COLO829 (cell line): ENCODE data around the gene MRPS2.
"Not testable (repeated sequence)": the region's sequence is repeated elsewhere in the genome, so short reads cannot be mapped to it uniquely, and the experiment has no call there.

Experiments used
- DNase-seq: peaks from one replicate; pipeline ENCODE4 v3.0.0; 2012; ENCODE audit warnings: low spot score

The MRPS2 gene

GRCh38 chr9:135531096-135531495 is 30.6 kb downstream of the MRPS2 start:
- no peak for DNase-seq

GRCh38 chr9:135533113-135533512 is 32.6 kb downstream of the MRPS2 start:
- no peak for DNase-seq

GRCh38 chr9:135533674-135534073 is 33.2 kb downstream of the MRPS2 start:
- DNase-seq = no peak

GRCh38 chr9:135534192-135534711 is 33.8 kb downstream of the MRPS2 start:
- DNase-seq = not testable (repeated sequence)

GRCh38 chr9:135534826-135535225 is 34.3 kb downstream of the MRPS2 start:
- DNase-seq = not testable (repeated sequence)

- not testable (repeated sequence) for DNase-seq
These were observed 35.1 kb downstream of the MRPS2 start for GRCh38 chr9:135535631-135536030.

- no peak for DNase-seq
These were observed 35.7 kb downstream of the MRPS2 start for GRCh38 chr9:135536216-135536615.

- not testable (repeated sequence) for DNase-seq
These were observed 42.9 kb downstream of the MRPS2 start for GRCh38 chr9:135543262-135543894.

GRCh38 chr9:135544981-135545635 is 44.6 kb downstream of the MRPS2 start:
- DNase-seq = no peak

GRCh38 chr9:135545646-135546176 is 45.2 kb downstream of the MRPS2 start, which contains the start of gene OBP2A:
TSS of gene OBP2A (plus strand) at chr9:135546126. CDS start at chr9:135546181, 55 bp downstream.
- not testable (repeated sequence) for DNase-seq

GRCh38 chr9:135546792-135547617 is 46.5 kb downstream of the MRPS2 start:
- DNase-seq = not testable (repeated sequence)

- DNase-seq = no peak
These were observed 47.6 kb downstream of the MRPS2 start for GRCh38 chr9:135547756-135548736.

- DNase-seq = not testable (repeated sequence)
These were observed 49.2 kb downstream of the MRPS2 start for GRCh38 chr9:135549478-135550343.

- DNase-seq = no peak
These were observed 49.9 kb downstream of the MRPS2 start for GRCh38 chr9:135550344-135550918.

- DNase-seq = no peak
These were observed 50.5 kb downstream of the MRPS2 start for GRCh38 chr9:135551031-135551430.

- DNase-seq = no peak
These were observed 51.0 kb downstream of the MRPS2 start for GRCh38 chr9:135551456-135551855.

GRCh38 chr9:135552021-135552697 is 51.7 kb downstream of the MRPS2 start:
- no peak for DNase-seq

- DNase-seq = no peak
These were observed 52.3 kb downstream of the MRPS2 start for GRCh38 chr9:135552698-135553171.
